NCI-H82 treated with DMSO at 0.1 percent for 48 hours (cell line): ENCODE data around the gene CDH5.

Source experiments
- DNase-seq: peaks from one replicate; lab custom pipeline; 2025; ENCODE audit not compliant: unreplicated experiment; lab: John Stamatoyannopoulos, UW

CDH5 gene

DNA sequence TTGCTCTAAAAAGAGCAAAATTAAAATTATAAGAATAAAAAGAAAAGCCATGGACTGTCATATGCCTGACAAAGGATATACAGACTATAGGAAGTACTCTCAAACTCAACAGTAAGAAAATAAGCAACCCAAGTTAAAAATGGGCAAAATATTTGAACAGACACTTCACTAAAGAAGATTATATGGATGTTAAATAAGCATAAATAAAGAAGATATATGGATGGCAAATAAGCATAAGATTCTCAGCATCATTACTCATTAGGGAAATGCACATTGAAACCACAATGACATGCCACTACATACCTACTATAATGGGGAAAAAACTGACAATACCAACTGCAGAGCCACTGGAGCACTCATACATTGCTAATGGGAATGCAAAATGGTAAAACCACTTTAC, 45.7 kb downstream of the CDH5 start:
- no peak for DNase-seq

GRCh38 chr16:66414891-66415290, 48.4 kb downstream of the CDH5 start:
- no peak for DNase-seq

- DNase-seq, result no peak
These were observed 49.6 kb downstream of the CDH5 start for GRCh38 chr16:66416136-66416535.

GRCh38 chr16:66416939-66417700, 50.6 kb downstream of the CDH5 start:
- DNase-seq, result no peak

GRCh38 chr16:66418165-66418962, 51.9 kb downstream of the CDH5 start:
- no peak for DNase-seq

DNA sequence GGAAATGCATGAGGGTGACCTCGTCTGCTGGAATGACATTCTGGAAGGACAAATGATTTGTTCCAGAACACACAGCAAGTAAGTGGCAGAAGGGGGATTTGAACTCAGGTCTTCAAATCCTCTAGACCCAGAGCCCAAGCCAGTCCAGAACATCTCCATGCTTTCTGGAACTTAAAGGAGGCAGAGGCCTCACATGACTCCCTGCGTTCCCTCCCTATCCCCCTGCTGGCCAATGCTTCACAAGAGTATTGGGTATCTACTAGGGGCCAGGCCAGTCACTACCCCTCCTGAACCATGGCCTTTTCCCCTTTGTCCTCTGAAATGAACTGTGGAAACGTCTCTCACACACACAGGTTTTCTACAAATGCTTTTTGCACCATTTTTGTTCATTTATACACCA, 53.0 kb downstream of the CDH5 start:
- no peak for DNase-seq

DNA sequence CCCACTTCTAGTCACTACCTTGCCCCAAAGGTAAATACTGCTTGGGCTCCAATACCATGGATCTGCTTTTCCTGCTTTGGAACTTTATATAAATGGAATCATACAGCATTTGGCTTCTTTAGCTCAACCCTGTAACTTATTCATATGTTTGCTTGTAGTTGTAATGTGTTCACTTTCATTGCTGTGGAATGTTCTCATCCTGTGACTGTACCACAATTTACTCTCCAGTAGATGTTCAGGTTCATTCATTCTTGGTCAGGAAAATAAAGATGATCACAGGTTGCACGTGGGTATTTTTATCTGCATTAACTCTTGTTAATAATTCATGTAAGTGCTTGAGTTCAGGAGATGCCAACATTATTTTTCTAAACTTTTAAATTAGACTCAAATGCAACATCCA, 53.9 kb downstream of the CDH5 start:
- DNase-seq, result no peak

GRCh38 chr16:66421891-66422290, 55.4 kb downstream of the CDH5 start:
- DNase-seq, result no peak

- DNase-seq, result no peak
These were observed 55.9 kb downstream of the CDH5 start for GRCh38 chr16:66422366-66422765.

- no peak for DNase-seq
These were observed 56.7 kb downstream of the CDH5 start for GRCh38 chr16:66423177-66423576.

DNA sequence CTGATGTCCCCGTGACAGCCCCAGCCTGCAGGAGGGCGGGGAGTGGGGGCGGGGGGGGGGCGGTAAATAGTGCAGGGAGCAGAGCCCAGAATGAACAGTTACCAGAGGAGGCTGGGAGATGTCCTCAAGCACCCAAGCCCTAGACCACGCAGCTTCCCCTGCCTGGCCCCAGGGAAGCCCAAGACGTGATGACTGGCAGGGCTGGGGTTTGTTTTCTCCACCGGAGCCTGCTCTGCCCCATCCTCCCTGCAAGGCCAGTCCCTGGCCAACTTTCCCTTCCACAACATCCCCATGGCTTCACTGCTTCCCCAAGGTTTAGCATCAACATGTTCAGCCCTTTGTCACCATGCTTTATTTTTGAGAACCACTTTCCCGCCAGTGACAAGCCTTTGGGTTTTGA, 59.2 kb downstream of the CDH5 start:
- no peak for DNase-seq

GRCh38 chr16:66426112-66427035, 59.9 kb downstream of the CDH5 start:
- no peak for DNase-seq

- DNase-seq, result no peak
These were observed 60.8 kb downstream of the CDH5 start, which contains the start of gene BEAN1 for GRCh38 chr16:66427036-66427860. BEAN1 (plus strand) TSS chr16:66427295; CDS start chr16:66437677, 10,382 bp downstream.

DNA sequence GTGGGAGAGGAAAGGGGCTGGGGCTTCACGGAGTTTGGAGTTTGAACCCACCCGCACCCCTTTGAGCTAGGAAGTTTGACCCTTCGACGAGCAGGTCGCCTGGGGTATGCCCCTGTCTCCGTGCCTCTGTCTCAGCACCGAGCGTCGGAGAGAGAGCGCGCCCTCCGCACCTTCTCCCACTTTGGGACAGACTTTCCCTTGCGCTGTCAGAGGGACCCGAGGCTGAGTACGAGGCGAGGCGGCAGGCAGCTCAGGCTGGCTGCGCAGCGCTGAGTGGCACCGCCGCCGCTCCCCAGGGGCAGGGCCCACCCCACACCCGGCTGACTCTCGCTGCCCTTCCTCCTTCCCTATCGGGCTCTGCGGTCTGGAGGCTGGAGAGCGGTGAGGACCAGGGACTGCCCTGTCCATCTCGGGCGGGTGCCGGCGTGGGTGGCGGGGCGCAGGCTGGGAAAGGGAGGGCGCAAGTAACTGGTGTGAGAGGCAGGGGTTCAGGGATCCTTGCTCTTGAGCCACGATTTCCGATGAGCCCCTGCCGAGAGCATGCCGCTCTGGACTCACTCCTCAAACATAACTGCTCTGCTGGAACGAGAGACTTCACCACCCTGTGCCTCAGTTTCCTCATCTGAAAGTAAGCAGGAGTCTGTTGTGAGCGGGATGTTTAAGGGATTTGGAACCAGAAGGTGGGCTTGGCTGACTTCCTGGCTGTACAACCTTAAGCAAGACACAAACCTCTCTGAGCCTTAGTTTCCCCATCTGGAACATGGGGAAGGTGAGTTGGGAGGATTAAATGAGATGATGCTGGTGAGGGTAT, 61.6 kb downstream of the CDH5 start:
- no peak for DNase-seq

DNA sequence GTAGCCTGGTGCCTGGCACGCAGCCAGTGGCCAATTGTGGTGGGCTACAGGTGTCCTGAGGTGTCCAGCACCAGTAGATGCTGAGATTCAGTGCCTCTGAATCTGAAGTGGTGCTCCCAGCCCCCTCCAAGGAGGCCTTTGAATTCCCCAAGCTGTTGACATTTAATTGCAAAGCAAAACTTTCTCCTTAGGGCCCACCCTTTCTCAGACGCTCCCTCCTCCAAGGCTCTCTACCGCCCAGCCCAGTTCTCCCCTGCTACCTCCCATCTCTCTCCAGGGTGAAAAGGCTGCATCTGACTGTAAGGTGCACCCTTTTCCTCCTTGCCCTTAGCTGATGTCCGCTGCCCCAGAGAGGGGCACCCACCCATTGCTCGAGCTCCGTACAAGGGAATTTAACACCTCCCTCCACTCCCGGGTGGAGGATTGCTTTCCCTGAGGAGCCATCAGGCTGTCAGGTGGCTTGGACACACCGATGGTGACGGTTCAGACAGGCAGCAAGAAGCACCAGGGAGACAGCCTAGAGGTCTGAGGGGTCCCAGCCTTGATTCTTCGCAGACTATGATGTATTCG, 62.3 kb downstream of the CDH5 start:
- DNase-seq, result no peak

GRCh38 chr16:66429290-66429962, 62.9 kb downstream of the CDH5 start:
- DNase-seq, result no peak

DNA sequence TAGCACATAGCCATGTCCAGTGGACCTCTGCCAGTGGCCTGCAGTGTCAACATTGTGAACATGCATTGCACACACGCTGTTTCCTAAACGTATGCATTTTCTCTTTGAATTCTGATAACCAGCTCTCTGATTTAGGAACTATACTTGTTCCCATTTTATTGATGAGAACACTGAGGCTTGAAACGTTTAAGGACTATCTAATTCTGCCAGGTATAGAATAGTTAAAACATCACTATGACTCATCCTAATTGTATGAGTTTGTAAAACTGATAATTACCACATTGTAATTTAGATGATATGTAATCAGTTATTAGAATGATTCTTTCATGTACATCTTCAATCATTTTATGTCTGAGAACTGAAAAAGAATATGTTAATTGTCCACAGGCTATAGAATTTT, 63.7 kb downstream of the CDH5 start:
- no peak for DNase-seq

- DNase-seq, result no peak
These were observed 65.3 kb downstream of the CDH5 start for GRCh38 chr16:66431760-66432159.

- DNase-seq, result no peak
These were observed 65.9 kb downstream of the CDH5 start for GRCh38 chr16:66432429-66432828.
